ENCODE data around the gene SLC8A1.

The SLC8A1 gene

GRCh38 chr2:40452786-40453185, 896 bp upstream of the SLC8A1 start:
- intact Hi-C loops (cut with DNase I; ENCODE audit: low total_unique reads): loop anchor here (10.0 kb wide), 2 partner anchors 62 to 168 kb away; no protein-coding TSS in a partner anchor
- H3K4me3 ChIP-seq: peak overlapping the region; percentile 65 to 84
- H3K9me3 ChIP-seq: no peaks in the 10 kb centered on the region
- H3K36me3 ChIP-seq: no peaks in the 10 kb centered on the region
- peak overlapping the region in 1 of 2 donors; percentile 64 for H3K27ac ChIP-seq
- H3K27me3 ChIP-seq: no peaks in the 10 kb centered on the region
- peaks cover 0 to 25% (median 5%) of the 10 kb centered on the region in 4 donors for H3K4me1 ChIP-seq
- TF ChIP-seq CTCF (IDR thresholded peaks at IDR 0.05): no peak
- DNase-seq: no peak

- Histone ChIP-seq H3K36me3 (no peaks in the 10 kb centered on the region), H3K27me3 (no peaks in the 10 kb centered on the region), H3K4me1 (peaks cover 0 to 29% (median 5%) of the 10 kb centered on the region in 4 donors), H3K27ac (peak overlapping the region; percentile 64 to 81), H3K9me3 (no peaks in the 10 kb centered on the region), H3K4me3 (peak overlapping the region; percentile 65 to 84)
- peak; percentile 29 to 69 for DNase-seq
- no peak for TF ChIP-seq CTCF (IDR thresholded peaks at IDR 0.05)
- intact Hi-C loops (cut with DNase I; ENCODE audit: low total_unique reads): loop anchor here (10.0 kb wide), 2 partner anchors 64 to 166 kb away; no protein-coding TSS in a partner anchor
Observed at GRCh38 chr2:40450796-40451430, 977 bp downstream of the SLC8A1 start.

- Histone ChIP-seq H3K27ac (peak overlapping the region; percentile 64 to 81), H3K36me3 (no peaks in the 10 kb centered on the region), H3K4me3 (peak overlapping the region; percentile 65 to 84), H3K9me3 (no peaks in the 10 kb centered on the region), H3K4me1 (peaks cover 0 to 29% (median 5%) of the 10 kb centered on the region in 4 donors), H3K27me3 (no peaks in the 10 kb centered on the region)
- intact Hi-C loops (cut with DNase I; ENCODE audit: low total_unique reads): loop anchor here (10.0 kb wide), 2 partner anchors 65 to 165 kb away; no protein-coding TSS in a partner anchor
- peak in 1 of 2 donors; percentile 68 for DNase-seq
- peak in 1 of 2 experiments; percentile 9 for TF ChIP-seq CTCF (IDR thresholded peaks at IDR 0.05)
Observed at GRCh38 chr2:40450066-40450795, 1.7 kb downstream of the SLC8A1 start.

- intact Hi-C loops (cut with DNase I; ENCODE audit: low total_unique reads): no loop called here
- Histone ChIP-seq H3K4me3 (no peak overlapping the region), H3K27me3 (no peaks in the 10 kb centered on the region), H3K36me3 (no peaks in the 10 kb centered on the region), H3K27ac (no peak overlapping the region), H3K4me1 (peaks cover 0 to 29% (median 5%) of the 10 kb centered on the region in 4 donors), H3K9me3 (no peaks in the 10 kb centered on the region)
- DNase-seq: no peak
- TF ChIP-seq CTCF (IDR thresholded peaks at IDR 0.05): peak; percentile 49 to 55
Observed at GRCh38 chr2:40448476-40449079, 3.3 kb downstream of the SLC8A1 start.

GRCh38 chr2:40445467-40445866, 6.4 kb downstream of the SLC8A1 start:
- Histone ChIP-seq H3K27ac (no peak overlapping the region), H3K4me1 (peaks cover 0 to 28% (median 2%) of the 10 kb centered on the region in 4 donors), H3K36me3 (no peaks in the 10 kb centered on the region), H3K9me3 (no peaks in the 10 kb centered on the region), H3K4me3 (no peak overlapping the region), H3K27me3 (no peaks in the 10 kb centered on the region)
- no peak for DNase-seq
- intact Hi-C loops (cut with DNase I; ENCODE audit: low total_unique reads): no loop called here
- no peak for TF ChIP-seq CTCF (IDR thresholded peaks at IDR 0.05)
